Progenitor cell of endocrine pancreas (in vitro differentiated cells): ENCODE results near the gene KCNAB2. TPM values are rescaled to one million over a fixed set of nuclear protein-coding genes. Genes with fewer than 3 reads are reported as not detected.

Experiments used
- DNase-seq: peaks from one replicate; pipeline ENCODE4 v3.0.0; 2021; ENCODE audit warnings: low spot score; ENCODE audit not compliant: unreplicated experiment
- H3K27ac Mint-ChIP-seq: 2 replicates; pipeline ENCODE4 v1.8.0; 2021; ENCODE audit warnings: mild to moderate bottlenecking, moderate library complexity, mixed read lengths
- H3K27me3 Mint-ChIP-seq: 2 replicates; pipeline ENCODE4 v1.8.0; 2021; ENCODE audit warnings: mixed read lengths
- H3K36me3 Mint-ChIP-seq: 2 replicates; pipeline ENCODE4 v1.8.0; 2022; ENCODE audit warnings: mixed read lengths; ENCODE audit not compliant: insufficient read depth
- H3K4me1 Mint-ChIP-seq: 2 replicates; pipeline ENCODE4 v1.8.0; 2021; ENCODE audit warnings: low read depth, mixed read lengths
- H3K4me3 Mint-ChIP-seq: 2 replicates; pipeline ENCODE4 v1.8.0; 2021; ENCODE audit warnings: low read depth, mild to moderate bottlenecking, moderate library complexity, mixed read lengths
- H3K9me3 Mint-ChIP-seq: 2 replicates; pipeline ENCODE4 v1.8.0; 2021; ENCODE audit warnings: low read depth, mixed read lengths
- total RNA-seq: library from RNA; stranded (reverse); gene quantifications from 2 replicates; pipeline ENCODE4 v1.2.1, GENCODE V29; 2021
- TF ChIP-seq, protein P1 (sequence below): fragments of 200-600 bp; sonication (generic); IDR thresholded peaks from one replicate; pipeline ENCODE4 v1.5.0; 2021; ENCODE audit warnings: antibody characterized with exemption, mild to moderate bottlenecking; ENCODE audit not compliant: unreplicated experiment

Gene KCNAB2
- total RNA-seq, 1 donor from 2014 or later = 6.9 TPM

DNA sequence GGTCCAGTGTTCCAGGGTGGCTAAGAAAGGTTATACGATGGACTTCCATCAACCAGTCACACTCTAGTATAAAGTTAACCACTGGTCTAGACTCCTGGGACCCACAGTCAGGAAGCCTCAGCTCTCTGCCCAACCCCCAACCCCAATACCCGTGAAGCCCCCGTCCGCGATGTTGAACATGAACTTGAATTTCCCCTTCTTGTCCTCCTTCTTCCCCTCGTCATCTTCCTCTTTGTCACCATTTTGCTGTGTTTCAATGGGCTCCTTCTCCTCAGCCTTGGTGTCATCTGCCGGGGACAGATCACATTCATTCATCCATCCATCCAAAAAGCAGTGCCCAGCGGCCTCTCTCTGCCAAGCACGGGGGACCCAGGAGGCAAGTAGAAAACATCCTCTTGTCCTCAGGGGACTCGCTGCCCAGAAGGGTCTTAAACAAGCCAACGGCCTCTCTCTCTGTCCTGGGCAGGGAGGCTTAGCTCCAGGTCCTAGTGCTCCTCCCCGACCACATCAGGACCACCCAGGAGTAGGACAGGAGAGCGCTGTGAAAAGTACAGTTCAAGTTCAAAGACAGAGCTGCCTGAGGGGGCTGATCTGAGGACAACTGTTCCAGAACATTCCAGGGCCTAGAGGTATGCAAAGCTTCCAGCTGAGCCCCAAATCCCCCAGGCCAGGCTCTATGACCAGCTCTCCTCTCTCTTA lies 66.5 kb downstream of the KCNAB2 start:
- DNase-seq = no peak
- H3K4me3 Mint-ChIP-seq = no peak overlapping the region
- TF ChIP-seq, protein P1, sequence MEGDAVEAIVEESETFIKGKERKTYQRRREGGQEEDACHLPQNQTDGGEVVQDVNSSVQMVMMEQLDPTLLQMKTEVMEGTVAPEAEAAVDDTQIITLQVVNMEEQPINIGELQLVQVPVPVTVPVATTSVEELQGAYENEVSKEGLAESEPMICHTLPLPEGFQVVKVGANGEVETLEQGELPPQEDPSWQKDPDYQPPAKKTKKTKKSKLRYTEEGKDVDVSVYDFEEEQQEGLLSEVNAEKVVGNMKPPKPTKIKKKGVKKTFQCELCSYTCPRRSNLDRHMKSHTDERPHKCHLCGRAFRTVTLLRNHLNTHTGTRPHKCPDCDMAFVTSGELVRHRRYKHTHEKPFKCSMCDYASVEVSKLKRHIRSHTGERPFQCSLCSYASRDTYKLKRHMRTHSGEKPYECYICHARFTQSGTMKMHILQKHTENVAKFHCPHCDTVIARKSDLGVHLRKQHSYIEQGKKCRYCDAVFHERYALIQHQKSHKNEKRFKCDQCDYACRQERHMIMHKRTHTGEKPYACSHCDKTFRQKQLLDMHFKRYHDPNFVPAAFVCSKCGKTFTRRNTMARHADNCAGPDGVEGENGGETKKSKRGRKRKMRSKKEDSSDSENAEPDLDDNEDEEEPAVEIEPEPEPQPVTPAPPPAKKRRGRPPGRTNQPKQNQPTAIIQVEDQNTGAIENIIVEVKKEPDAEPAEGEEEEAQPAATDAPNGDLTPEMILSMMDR = no peak
- H3K36me3 Mint-ChIP-seq = no peaks in the 10 kb centered on the region
- H3K9me3 Mint-ChIP-seq = peaks cover 7% of the 10 kb centered on the region
- no peaks in the 10 kb centered on the region for H3K4me1 Mint-ChIP-seq
- peaks cover 27% of the 10 kb centered on the region for H3K27me3 Mint-ChIP-seq
- no peak overlapping the region for H3K27ac Mint-ChIP-seq

DNA sequence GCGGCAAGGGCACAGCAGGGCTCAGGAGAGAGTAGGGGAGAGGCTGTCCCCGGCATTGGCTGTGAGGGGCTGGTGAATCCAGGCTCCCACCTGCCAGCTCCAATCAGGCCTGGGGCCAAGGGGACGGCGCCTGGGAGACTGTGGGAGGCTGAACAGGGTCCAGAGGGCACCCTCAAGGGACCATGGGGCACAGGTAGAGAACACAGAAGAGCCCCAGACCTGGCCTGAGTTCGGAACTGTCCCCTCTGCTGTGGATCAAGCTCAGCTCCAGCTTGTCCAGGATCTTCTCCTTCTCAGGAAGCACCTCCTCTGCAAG lies 67.0 kb downstream of the KCNAB2 start:
- H3K27ac Mint-ChIP-seq = no peak overlapping the region
- H3K36me3 Mint-ChIP-seq = no peaks in the 10 kb centered on the region
- no peak overlapping the region for H3K4me3 Mint-ChIP-seq
- peaks cover 8% of the 10 kb centered on the region for H3K9me3 Mint-ChIP-seq
- TF ChIP-seq, protein P1 = no peak
- no peaks in the 10 kb centered on the region for H3K4me1 Mint-ChIP-seq
- no peak for DNase-seq
- peaks cover 27% of the 10 kb centered on the region for H3K27me3 Mint-ChIP-seq

DNA sequence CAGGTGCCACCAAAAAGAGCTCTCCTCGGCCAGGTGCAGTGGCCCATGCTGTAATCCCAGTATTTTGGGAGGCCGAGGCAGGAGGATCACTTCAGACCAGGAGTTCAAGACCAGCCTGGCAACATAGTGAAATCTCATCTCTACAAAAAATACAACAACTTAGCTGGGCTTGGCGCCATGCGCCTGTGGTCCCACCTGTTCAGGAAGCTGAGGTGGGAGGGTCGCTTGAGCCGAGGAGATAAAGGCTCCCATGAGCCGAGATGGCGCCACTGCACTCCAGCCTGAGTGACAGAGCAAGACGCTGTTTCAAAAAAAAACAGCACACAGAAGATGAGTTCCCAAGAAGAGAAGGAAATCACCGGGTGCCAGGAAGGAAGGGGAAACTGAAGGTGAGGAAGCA lies 67.4 kb downstream of the KCNAB2 start:
- Mint-ChIP-seq H3K27ac (no peak overlapping the region), H3K36me3 (no peaks in the 10 kb centered on the region), H3K27me3 (peaks cover 26% of the 10 kb centered on the region), H3K4me1 (no peaks in the 10 kb centered on the region), H3K9me3 (peaks cover 8% of the 10 kb centered on the region), H3K4me3 (no peak overlapping the region)
- no peak for DNase-seq
- TF ChIP-seq, protein P1 = no peak

DNA sequence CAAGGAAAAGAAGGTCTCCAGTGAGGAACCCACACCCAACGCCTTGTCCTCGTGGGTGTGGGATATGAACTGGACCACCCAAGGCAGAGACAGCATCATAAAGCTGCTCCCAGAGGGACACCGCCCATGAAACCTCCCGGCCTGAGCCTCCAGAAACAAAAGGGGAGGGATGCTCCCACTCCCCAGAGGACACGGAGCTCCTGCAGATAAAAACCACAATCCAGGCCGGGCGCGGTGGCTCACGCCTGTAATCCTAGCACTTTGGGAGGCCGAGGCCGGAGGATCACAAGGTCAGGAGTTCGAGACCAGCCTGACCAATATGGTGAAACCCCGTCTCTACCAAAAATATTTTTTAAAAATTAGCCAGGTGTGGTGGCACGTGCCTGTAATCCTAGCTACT lies 68.1 kb downstream of the KCNAB2 start:
- Mint-ChIP-seq H3K27me3 (peaks cover 21% of the 10 kb centered on the region), H3K36me3 (no peaks in the 10 kb centered on the region), H3K4me3 (no peak overlapping the region), H3K4me1 (no peaks in the 10 kb centered on the region), H3K27ac (no peak overlapping the region), H3K9me3 (peaks cover 8% of the 10 kb centered on the region)
- TF ChIP-seq, protein P1 = no peak
- no peak for DNase-seq

DNA sequence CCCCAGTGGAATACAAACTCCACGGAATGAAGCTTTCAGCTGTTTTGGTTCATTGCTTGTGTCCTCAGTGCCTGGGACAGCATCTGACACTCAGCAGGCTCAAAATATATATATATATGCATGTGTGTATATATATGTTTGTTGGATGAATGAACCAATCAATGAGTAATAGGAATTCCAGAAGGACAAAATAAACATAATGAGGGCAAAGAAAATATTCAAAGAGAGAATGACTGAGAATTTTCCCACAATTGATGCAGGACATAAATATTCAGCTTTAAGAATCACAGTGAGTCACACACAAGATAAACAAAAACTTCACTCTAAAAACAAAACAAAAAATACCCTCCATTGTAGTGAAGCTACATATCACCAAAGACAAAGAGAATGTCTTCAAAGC lies 70.4 kb downstream of the KCNAB2 start:
- no peak for DNase-seq
- H3K36me3 Mint-ChIP-seq = no peaks in the 10 kb centered on the region
- H3K4me1 Mint-ChIP-seq = no peaks in the 10 kb centered on the region
- H3K9me3 Mint-ChIP-seq = peaks cover 8% of the 10 kb centered on the region
- H3K27me3 Mint-ChIP-seq = peaks cover 18% of the 10 kb centered on the region
- no peak overlapping the region for H3K27ac Mint-ChIP-seq
- H3K4me3 Mint-ChIP-seq = no peak overlapping the region
- TF ChIP-seq, protein P1 = no peak
